GM19463 (cell line): ENCODE results near the gene ADSS1.

Experiments
- ATAC-seq: cut with Tn5 transposase; IDR thresholded peaks from one replicate; pipeline ENCODE4 v1.9.1; 2021; ENCODE audit warnings: mild to moderate bottlenecking, moderate library complexity; ENCODE audit not compliant: unreplicated experiment

ADSS1 gene

DNA sequence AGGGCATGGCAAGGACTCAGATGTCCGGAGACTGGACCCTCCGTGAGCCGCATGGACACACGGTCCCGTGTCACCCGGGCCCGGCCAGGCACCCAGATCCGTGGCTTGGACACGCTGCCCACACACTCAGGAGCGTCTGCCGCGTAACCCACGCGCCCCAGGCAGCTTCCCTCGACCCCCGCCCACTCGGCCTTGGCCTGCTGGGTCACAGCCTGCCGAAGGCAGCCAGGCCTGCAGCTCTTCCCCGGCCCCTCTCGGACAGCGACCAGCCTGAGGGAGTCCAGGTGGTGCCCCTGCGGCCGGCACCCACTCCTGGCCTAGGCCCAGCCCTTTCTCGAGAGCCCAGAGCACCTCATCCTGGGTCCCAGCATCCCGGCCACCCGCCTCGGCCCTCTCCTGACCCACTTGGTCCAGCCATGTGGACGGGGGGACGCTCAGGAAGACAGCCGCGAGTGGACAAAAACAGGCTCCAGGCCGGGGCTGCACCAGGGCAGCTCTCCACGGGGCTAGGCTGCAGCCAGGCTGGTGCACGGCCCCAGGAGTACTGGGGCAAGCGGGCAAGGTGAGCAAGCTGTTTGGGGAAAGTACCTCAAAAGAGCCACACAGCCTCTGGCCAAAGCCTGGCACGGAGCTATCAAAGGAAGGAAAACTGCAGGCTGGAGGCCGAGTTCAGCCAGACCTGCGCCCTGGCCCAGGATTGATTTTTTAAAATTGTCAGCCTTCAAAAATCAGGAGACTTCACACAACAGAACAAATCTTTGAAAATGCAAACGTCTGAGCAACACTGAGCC lies 65.0 kb downstream of the ADSS1 start:
- ATAC-seq: no peak

DNA sequence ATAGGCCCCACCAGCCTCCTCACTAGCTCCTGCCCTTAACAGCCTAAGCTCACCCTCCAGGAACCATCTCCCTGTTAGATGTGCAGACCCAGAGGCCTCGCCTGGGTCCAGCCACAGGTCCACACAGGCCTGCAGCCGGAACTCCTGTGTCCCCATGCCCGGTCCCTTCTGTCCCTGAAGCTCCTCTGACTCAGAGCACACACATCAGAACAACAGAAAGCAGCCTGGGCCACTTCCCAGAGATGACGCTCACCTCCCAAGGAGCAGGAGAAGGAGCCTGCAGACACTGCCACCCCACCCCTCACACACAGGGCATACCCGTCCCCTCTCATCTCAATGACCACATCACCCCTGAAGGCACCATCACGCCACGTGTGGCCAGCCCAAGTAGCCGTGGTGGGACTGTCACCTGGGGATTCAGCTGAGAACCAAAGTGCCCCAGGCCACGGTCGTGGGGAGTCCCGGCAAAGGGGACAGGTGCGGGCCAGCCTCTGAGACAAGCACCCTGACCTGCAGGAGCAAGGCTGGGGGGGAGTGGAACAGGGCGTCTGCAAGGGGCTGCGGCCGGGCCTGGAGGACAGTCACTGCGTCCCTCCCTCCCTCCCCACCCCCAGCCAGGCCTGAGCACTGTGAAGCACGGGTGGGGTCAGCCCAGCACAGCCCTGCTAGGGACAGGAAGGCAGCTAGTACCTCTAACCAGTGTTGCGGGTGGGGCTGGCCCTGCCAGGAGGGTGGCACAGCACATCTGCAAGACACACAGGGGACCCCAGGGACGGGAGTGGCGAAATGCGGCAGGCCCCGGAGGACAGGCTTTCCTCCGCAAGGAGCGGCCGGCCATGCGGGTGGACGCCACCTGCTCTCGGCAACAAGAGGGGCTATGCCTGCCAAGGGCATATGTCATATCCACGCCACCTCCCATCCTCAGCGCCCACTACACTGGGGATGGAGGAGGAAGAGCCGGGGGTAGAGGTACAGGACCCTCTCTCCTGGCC lies 66.0 kb downstream of the ADSS1 start:
- ATAC-seq: no peak

DNA sequence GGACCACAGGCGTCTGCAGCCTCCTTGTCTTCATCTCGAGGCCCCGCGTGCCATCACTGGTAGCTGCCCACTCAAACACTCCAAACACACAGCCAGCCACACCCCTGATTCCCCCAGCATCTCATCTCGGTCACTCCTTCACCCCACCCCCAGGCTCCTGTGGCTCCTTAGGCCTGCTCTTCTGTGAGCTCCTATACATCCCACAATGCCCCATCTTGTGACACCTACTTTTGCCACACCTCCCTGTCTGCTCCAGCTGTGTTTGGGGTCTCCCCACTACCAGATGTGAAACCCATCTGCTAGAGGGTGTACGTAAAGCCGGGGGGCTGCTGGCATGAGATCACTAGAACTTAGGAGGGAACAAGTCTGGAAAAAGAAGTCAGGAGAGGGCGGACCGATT lies 67.4 kb downstream of the ADSS1 start:
- ATAC-seq: no peak

DNA sequence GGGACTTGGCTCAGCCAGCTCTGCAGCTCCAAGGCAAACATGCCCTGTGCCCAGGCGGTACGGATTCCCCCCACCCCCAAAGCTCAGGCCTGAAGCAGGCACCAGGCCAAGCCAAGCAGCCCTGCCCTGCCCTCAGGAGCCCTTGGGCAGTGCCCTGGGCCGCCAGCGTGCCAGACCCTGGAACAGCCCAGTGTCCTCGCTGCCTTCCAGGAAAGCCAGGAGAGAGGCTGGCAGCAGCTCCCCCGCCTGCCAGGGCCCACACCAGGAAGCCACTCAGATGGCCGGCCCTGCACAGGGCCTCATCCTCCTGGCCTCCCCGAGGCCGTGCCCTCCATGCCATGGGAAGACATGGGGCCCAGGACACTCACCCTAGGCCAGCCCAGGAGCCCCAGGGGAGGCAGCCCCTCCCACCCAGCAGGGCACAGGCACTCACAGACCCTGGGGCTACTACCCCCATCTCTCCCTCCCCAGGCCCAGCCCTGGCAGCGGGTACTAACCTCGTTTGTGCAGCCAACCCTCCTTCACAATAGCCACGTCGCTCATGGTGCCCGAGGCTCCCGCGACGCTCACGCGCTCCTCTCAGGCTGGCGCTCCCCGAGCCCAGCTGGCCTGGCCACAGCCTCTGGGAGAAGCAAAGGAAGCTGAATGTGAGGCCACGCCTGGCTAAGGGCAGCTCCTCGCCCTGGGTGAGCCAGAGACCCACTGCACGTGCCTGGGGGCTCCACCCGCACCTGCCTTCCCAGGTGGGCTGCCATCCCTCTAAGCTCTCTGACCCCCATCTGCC lies 68.3 kb downstream of the ADSS1 start:
- no peak for ATAC-seq

DNA sequence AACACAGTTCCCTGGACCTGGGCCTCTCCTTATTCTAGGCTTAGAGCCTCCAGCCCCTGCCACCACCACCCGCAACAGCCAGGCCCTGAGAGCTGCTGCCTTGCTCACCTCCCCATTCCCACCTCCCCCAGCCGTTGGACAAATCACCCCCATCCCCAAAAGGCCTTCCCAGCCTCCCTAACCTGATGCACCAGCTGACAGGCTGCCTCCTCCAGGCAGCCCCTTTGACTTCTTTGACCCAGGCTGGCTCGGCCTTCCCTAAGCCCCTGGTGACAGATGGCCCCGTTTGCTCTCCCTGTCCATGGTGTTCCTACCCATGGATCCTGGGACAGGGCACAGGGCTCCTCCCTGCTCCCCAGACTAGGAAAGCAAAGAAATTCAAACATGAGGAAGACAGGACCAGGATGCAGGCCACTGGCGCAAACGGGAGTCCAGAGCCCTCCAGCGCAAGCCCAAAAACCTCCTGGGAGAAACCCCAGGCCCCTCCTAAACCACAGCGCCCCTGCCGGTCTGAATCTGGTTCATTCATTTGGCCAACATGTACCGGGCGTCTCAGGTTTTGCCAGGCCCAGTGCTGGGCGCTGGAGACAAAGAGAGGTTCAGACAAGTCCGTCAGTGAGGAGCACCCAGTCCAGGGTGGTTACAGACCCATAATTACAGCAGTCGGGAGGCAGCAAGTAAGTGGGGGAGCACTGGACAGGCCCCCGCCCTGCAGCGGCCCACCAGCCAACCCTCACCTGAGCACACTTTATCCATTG lies 69.1 kb downstream of the ADSS1 start:
- ATAC-seq: no peak

DNA sequence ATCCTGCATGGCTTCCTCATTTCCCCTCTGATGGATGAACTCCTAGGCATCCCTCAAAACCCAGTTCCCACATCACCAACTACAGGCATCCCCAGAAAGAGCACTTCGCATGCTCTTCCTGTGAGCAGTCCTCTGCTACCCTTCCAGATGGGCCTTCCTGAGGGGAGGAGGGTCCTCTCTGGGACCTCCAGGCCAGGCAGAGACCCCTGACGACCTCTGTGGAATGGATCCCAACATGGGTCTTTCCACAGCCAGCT lies 69.6 kb downstream of the ADSS1 start:
- no peak for ATAC-seq

DNA sequence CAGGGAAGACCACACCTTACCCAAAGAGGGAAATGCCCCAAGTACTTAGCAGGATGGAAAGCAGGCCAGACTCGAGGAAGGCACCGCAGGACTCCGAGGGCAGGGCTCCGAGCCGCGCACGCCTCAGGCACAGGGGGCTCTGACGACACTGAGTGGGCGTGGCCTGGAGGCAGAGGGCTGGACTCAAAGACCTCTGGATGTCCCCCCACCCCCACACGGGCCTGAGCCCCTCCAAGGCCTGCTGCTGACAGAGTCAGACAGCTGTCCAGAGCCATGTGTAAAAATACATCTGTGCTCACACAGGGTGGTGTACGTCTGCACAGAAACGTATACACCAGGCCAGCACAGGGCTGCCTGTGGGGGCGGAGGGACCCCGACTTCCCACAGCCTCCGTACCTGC lies 70.1 kb downstream of the ADSS1 start:
- no peak for ATAC-seq

DNA sequence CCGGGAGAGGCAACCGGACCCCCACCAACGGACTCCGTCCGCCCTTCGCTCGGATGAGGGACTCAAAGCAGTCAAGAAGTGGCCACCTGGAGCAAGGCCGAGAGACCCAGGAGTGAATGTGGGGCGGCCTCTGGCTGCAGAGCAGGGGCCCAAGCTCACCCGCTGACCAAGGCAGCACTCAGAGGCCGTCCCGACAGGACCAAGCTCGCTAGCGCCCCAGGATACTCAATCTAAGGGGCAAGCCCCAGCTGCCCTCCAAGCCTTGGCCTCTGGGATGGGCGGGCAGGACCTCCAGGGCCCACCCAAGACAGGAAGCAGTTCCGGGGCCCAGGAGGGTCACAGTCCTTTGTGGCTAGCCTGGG lies 70.6 kb downstream of the ADSS1 start:
- ATAC-seq: peak; percentile 2

DNA sequence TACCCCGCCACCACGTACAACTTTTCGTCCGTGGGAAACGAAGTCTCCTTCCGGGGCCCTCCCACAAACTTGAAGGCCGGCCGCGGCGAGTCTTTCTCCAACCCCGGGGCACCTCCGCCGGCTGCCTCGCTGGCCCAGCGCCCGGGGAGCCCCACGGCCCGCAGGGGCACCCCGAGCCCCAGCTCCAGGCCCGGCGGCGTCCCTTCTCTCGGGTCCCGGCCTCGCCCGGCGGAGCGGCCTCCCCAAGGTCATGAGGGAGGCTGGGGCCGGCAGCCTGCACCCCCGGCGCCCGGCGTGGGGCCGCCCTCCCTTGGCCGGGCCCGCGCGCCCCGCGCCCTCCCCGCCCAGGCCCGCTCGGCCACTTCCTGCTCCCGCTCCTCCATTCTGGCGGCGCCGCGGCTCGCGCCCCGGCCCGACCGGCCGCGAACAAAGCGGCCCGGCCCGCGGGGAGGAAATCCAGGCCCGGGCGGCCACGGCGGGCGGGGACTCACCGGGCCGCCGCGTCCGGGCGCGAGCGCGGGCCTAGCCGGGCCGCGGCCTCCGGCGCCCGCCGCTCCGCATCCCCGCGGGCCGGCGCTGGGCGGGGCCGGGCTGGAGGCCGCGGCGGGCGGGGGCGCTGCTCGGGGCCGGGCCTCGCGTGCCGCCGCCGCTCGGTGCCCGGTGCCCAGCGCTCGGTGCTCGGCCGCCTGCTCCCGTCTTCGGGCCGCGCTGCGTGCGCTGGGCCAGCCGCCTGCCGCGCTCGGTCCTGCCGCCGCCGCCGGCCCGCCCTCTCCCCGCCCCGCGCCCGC lies 71.2 kb downstream of the ADSS1 start, which contains the start of gene AKT1:
AKT1 (minus strand) TSS at position 756 of the 788 bp plus-strand sequence. CDS start 3,105 bp downstream, outside the sequence.
- ATAC-seq: peak; percentile 35

DNA sequence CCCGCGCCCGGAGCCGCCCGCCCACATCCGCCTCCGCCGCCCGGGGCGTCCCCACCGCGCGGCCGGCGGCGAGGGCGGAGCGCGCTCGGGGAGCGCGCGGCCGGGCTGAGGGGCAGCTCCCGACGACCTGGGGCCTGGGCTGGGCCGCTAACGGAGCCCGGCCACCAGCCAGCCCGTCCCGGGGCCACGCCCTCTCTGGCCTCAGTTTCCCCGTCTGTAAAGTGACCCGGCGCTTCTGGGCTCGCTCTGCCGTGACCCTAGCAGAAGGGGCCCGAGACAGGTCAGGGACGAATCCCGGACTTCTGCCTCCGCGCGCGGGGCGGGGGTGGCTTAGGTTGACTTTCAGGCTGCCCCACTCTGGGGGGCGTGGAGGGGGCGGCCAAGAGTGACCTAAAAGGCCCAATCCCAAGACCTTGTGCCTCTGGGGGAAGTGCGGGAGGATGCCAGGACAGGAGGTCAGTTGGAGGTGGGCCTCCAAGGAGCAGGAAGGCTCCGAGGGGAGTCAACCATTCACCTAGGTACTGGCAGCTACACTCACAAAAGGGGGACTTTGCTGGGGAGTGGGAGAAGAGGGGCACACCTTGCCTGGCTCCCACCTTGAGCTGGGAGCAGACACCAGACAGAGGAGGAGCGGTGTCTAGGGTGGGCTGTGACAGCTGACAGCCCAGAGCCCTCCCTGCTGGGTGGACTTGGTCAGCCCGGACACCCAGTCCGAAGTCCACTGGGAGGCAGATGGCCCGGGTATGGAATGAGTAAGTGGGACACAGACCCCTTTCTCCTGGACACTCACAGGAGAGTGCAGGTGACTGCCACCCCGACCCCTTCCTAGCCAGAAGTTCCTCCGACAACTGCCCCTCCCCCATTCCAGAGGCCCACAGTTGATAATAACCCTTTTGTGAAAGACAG lies 72.0 kb downstream of the ADSS1 start:
- peak; percentile 42 for ATAC-seq

DNA sequence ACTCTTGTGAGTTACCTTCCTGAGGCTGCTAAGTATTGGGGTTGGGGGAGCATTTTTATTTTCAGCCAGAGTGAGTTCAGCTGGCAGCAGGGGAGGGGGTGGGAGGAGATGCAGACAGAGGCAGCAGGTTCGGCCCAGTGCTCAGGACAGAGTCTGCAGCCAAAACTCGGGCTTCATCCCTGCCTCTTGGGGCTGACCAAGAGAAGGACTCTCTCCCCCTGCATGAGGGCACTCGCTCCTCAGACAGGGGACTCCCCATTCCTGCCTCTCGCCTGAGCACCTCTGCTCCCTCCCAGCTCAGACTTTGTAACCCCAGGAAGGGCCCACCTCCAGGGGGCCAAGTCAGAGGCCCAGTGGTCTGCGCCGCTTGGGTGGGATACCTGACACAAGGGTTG lies 72.7 kb downstream of the ADSS1 start:
- ATAC-seq: no peak
